ENCODE results near the gene HNRNPH2. TPM values are rescaled to one million over a fixed set of nuclear protein-coding genes. Genes with fewer than 3 reads are reported as not detected.
A peak's percentile ranks its signal among the peaks of the same experiment; 100 is the strongest.

Gene HNRNPH2
- total RNA-seq, 4 donors from 2014 or later: 31.2 to 46.0 (median 40.1) TPM

DNA sequence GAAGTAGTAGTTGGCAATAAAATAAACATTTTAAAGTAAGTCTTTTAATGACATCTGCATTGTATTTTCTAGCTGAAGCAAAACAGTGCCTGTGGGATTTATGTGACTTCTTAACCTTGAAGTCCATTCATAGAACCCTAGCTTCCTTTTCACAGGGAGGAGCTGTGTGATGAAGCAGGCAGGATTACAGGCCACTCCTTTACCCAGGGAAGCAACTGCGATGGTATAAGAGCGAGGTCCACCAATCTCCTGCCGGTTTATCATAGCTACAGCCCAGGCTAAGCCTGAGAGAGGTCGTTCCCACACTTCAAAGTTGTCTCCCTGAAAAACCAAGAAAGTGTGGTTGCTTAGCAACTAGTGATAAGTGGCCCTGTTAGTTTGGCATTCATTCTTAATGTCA is 10.2 kb upstream of the HNRNPH2 start:
- no peaks in the 10 kb centered on the region for H3K9me3 ChIP-seq
- DNase-seq (ENCODE audit: low spot score in 2 of 2): no peak
- TF ChIP-seq EP300 (IDR thresholded peaks at IDR 0.05) (no peak), POLR2A (IDR thresholded peaks at IDR 0.05) (no peak)
- TF ChIP-seq, protein P1, sequence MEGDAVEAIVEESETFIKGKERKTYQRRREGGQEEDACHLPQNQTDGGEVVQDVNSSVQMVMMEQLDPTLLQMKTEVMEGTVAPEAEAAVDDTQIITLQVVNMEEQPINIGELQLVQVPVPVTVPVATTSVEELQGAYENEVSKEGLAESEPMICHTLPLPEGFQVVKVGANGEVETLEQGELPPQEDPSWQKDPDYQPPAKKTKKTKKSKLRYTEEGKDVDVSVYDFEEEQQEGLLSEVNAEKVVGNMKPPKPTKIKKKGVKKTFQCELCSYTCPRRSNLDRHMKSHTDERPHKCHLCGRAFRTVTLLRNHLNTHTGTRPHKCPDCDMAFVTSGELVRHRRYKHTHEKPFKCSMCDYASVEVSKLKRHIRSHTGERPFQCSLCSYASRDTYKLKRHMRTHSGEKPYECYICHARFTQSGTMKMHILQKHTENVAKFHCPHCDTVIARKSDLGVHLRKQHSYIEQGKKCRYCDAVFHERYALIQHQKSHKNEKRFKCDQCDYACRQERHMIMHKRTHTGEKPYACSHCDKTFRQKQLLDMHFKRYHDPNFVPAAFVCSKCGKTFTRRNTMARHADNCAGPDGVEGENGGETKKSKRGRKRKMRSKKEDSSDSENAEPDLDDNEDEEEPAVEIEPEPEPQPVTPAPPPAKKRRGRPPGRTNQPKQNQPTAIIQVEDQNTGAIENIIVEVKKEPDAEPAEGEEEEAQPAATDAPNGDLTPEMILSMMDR (IDR thresholded peaks at IDR 0.05): no peak
- H3K4me1 ChIP-seq: peaks cover 0 to under 1% (median 0%) of the 10 kb centered on the region in 4 donors
- peaks cover 0 to 10% of the 10 kb centered on the region in 2 donors for H3K27me3 ChIP-seq
- WGBS, 2 donors: 51 to 52% methylated on average over 4 of the region's 4 CpGs
- no peak overlapping the region for H3K4me3 ChIP-seq
- no peak overlapping the region for H3K27ac ChIP-seq
- peaks cover 0 to 22% (median 0%) of the 10 kb centered on the region in 3 donors for H3K36me3 ChIP-seq

DNA sequence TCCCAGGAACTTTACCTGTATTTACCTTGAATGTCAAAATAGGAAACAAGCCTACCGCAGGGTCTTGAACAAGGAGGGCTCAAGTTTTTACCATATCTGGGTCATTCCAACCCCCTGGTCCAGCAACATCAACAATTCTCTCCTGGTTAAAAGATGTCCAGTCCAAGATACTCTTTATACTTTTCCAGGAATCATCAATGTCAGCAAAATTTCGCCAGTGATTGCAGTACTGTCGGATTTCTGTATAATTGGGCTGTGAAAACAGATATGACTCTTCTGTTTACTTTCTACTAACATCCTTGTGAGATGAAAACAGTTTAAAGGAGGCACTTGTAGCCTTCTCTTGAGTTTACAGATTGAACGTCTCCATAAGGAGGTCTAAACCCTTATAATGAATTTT is 9.3 kb upstream of the HNRNPH2 start:
- Histone ChIP-seq H3K4me3 (no peak overlapping the region), H3K27me3 (peaks cover 0 to 12% of the 10 kb centered on the region in 2 donors), H3K36me3 (peaks cover 0 to 27% (median 0%) of the 10 kb centered on the region in 3 donors), H3K27ac (no peak overlapping the region), H3K9me3 (no peaks in the 10 kb centered on the region), H3K4me1 (no peaks in the 10 kb centered on the region)
- 81 to 92% methylated on average over 4 of the region's 4 CpGs for WGBS, 2 donors
- TF ChIP-seq EP300 (IDR thresholded peaks at IDR 0.05) (no peak), POLR2A (IDR thresholded peaks at IDR 0.05) (no peak)
- TF ChIP-seq, protein P1 (IDR thresholded peaks at IDR 0.05): no peak
- DNase-seq (ENCODE audit: low spot score in 2 of 2): no peak

DNA sequence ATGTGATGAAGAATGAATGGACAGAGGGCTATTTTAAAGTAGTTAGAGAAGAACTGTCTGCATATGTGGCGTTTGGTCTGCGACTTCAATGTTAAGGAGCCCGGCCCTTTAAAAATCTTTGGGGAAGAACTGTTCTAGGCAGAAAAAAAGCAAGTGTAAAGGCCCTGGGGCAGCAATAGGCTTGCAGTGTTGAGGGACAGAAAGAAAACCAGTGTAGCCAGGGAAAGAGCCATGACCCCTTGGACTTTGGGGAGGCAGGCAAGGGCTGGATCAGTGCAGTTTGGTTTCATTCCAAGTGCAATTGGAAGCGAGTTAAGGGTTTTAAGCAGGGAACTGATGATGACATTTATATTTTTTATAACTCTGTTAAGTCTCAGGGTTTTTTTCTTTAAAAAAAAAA is 8.2 kb upstream of the HNRNPH2 start:
- peaks cover 0 to 27% (median 0%) of the 10 kb centered on the region in 3 donors for H3K36me3 ChIP-seq
- H3K27me3 ChIP-seq: peaks cover 0 to 15% of the 10 kb centered on the region in 2 donors
- H3K4me1 ChIP-seq: no peaks in the 10 kb centered on the region
- no peak overlapping the region for H3K4me3 ChIP-seq
- no peak overlapping the region for H3K27ac ChIP-seq
- no peak for TF ChIP-seq EP300 (IDR thresholded peaks at IDR 0.05)
- TF ChIP-seq POLR2A (IDR thresholded peaks at IDR 0.05): no peak
- TF ChIP-seq, protein P1 (IDR thresholded peaks at IDR 0.05): no peak
- no peak for DNase-seq (ENCODE audit: low spot score in 2 of 2)
- no peaks in the 10 kb centered on the region for H3K9me3 ChIP-seq
- 79 to 96% methylated on average over 4 of the region's 4 CpGs for WGBS, 2 donors

DNA sequence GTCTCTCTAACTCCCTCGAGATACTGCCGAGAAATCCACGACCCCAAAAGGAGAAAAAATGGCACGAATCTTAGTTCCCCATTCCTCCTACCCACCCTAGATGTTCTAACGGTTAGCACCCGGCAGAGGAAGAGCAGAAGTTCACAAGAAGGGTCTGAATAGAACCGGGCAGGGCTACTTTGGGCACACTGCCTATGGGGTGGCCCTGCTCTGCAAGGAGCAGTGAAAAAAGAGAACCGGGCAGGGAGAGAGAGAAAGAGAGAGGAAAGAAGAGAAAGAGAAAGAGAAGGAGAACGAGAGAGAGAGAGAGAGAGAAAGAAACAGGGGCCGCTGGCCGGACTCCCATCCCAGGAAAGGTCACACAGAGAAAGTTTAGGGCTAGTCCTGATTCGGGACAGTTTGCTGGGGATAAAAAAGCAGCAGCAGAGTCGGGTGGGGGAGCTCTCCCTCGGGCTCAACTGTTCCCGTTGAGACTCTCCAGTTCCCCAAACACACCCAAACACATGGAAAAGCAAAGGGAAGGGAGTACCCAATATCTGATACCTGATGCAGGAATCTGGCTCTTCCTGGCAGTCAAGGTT is 765 bp upstream of the HNRNPH2 start:
- 0 to 40% methylated on average over 14 to 15 of the region's 15 CpGs for WGBS, 2 donors
- Histone ChIP-seq H3K4me3 (peak overlapping the region; percentile 47 to 61 (median 56)), H3K27me3 (peaks cover 0 to 10% of the 10 kb centered on the region in 2 donors), H3K9me3 (no peaks in the 10 kb centered on the region), H3K4me1 (peaks cover 0 to 37% (median 4%) of the 10 kb centered on the region in 4 donors), H3K27ac (peak overlapping the region; percentile 85 to 97 (median 90)), H3K36me3 (peaks cover 0 to 11% (median 0%) of the 10 kb centered on the region in 3 donors)
- TF ChIP-seq POLR2A (IDR thresholded peaks at IDR 0.05) (no peak), EP300 (IDR thresholded peaks at IDR 0.05) (no peak)
- TF ChIP-seq, protein P1 (IDR thresholded peaks at IDR 0.05): no peak
- no peak for DNase-seq (ENCODE audit: low spot score in 2 of 2)

DNA sequence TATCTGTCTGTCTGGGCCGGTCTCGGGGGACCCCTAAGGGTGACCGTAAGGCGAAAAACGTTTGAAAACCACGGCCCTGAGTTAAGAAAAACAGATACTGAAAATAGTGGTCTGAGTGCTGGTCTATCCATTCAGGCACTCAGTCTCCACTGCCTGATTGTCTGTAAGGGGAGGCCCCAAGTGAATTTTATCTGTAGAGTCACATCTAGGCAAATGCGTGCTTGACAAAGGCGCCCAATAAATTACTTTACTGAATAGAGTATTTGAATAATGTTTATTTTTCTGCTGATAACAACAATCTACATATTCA is 465 bp downstream of the HNRNPH2 start:
- no peak for DNase-seq (ENCODE audit: low spot score in 2 of 2)
- Histone ChIP-seq H3K9me3 (no peaks in the 10 kb centered on the region), H3K4me1 (peaks cover 0 to 40% (median 4%) of the 10 kb centered on the region in 4 donors)

More for the DNA sequence above, 465 bp downstream of the HNRNPH2 start:
- WGBS, 2 donors: 0 to 36% methylated on average over 5 to 8 of the region's 8 CpGs
- H3K4me3 ChIP-seq: peak overlapping the region; percentile 43 to 61 (median 54)
- H3K27ac ChIP-seq: peak overlapping the region; percentile 89 to 97 (median 92)
- H3K36me3 ChIP-seq: peaks cover 0 to 17% (median 0%) of the 10 kb centered on the region in 3 donors
- TF ChIP-seq, protein P1 (IDR thresholded peaks at IDR 0.05): no peak
- TF ChIP-seq POLR2A (IDR thresholded peaks at IDR 0.05) (no peak), EP300 (IDR thresholded peaks at IDR 0.05) (no peak)
- H3K27me3 ChIP-seq: peaks cover 0 to 17% of the 10 kb centered on the region in 2 donors

All from tibial nerve (tissue), 4 donors.